AG09319 (cell line): Measurements from ENCODE around the gene SGCB.

Source experiments
- DNase-seq: peaks from one replicate; pipeline ENCODE4 v3.0.0-alpha.2; 2010; ENCODE audit warnings: low read depth; ENCODE audit errors: extremely low read depth
- TF ChIP-seq, protein P1 (sequence below): IDR thresholded peaks from 2 replicates; pipeline ENCODE4 v1.5.1; 2011; ENCODE audit warnings: low read depth, mild to moderate bottlenecking, inconsistent platforms, low read length, moderate library complexity

SGCB gene

DNA sequence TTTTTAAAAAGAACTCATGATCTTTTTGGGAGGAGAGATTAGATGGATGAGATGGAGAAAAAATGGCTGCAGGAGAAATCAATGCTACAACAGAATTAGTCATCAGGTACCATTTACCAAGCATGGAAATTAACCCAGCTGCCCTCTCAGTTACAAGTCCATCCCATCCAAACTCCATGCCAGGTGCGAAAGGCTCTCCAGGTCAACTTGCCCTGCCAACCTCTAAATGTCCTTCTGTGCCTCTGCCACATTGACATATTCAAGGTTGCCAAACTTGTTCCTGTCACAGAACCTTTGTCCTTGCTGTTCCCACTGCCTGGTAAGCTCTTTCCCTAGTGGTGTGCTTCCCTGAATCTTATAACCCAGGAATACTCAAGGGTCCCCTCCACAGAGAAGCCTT lies 20.2 kb upstream of the SGCB start:
- no peak for DNase-seq

DNA sequence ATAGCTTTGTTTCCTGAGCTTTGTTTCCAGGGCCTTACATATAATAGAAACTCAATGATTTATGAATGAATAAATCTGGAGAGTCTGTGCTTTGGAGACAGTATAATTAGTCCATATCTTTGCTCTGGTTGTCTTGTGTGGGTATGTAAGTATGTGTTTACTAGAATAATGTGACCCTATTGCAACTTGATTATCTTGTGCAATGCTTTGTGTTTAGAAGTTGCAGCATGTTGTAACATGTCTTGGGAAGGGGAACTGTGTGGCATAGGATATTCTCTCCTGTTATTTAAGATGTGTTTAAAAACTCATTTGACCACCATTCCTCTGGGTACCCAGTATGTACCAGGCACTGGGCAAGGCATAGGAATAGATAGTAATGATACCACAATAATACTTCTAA lies 19.1 kb upstream of the SGCB start:
- no peak for DNase-seq
- TF ChIP-seq, protein P1, sequence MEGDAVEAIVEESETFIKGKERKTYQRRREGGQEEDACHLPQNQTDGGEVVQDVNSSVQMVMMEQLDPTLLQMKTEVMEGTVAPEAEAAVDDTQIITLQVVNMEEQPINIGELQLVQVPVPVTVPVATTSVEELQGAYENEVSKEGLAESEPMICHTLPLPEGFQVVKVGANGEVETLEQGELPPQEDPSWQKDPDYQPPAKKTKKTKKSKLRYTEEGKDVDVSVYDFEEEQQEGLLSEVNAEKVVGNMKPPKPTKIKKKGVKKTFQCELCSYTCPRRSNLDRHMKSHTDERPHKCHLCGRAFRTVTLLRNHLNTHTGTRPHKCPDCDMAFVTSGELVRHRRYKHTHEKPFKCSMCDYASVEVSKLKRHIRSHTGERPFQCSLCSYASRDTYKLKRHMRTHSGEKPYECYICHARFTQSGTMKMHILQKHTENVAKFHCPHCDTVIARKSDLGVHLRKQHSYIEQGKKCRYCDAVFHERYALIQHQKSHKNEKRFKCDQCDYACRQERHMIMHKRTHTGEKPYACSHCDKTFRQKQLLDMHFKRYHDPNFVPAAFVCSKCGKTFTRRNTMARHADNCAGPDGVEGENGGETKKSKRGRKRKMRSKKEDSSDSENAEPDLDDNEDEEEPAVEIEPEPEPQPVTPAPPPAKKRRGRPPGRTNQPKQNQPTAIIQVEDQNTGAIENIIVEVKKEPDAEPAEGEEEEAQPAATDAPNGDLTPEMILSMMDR = no peak

More for the DNA sequence above, 20.2 kb upstream of the SGCB start:
- TF ChIP-seq, protein P1 = no peak

GRCh38 chr4:52054254-52054653 lies 16.2 kb upstream of the SGCB start:
- TF ChIP-seq, protein P1 = no peak
- no peak for DNase-seq

GRCh38 chr4:52052475-52052780 lies 14.3 kb upstream of the SGCB start:
- TF ChIP-seq, protein P1 = no peak
- DNase-seq = no peak

- DNase-seq = peak; percentile 81
- TF ChIP-seq, protein P1 = no peak; the same call in 1 of the 2 replicates
Observed at GRCh38 chr4:52051615-52052474, 13.7 kb upstream of the SGCB start.

- DNase-seq = no peak
- TF ChIP-seq, protein P1 = no peak
Observed at GRCh38 chr4:52051213-52051614, 13.1 kb upstream of the SGCB start, which contains the start of gene SPATA18. SPATA18 (plus strand) TSS chr4:52051304; CDS start chr4:52051705, 401 bp downstream.

DNA sequence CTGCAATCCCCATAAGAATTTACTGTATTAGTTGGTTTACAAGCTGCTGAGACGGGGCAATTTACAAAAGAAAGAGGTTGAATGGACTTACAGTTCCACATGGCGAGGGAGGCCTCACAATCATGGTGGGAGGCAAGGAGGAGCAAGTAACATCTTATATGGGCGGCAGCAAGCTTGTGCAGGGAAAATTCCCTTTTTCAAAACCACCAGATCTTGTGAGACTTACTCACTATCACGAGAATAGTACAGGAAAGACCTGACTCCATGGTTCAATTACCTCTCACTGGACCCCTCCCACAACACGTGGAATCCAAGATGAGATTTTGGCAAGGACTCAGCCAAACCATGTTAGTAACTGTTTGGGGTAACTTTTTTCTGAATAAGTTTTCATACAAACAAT lies 11.2 kb upstream of the SGCB start:
- TF ChIP-seq, protein P1 = no peak
- DNase-seq = no peak
